ENCODE measurements around the gene POFUT2. TPM values are rescaled to one million over a fixed set of nuclear protein-coding genes. Genes with fewer than 3 reads are reported as not detected.

Gene POFUT2
- total RNA-seq, 1 donor from 2014 or later, result 39.4 TPM

GRCh38 chr21:45267390-45267760 is 20.3 kb downstream of the POFUT2 start:
- Histone ChIP-seq H3K4me1 (no peaks in the 10 kb centered on the region), H3K27me3 (no peaks in the 10 kb centered on the region), H3K4me3 (no peak overlapping the region), H3K27ac (no peak overlapping the region), H3K9me3 (peaks cover 0 to 4% of the 10 kb centered on the region in 2 donors), H3K36me3 (peaks cover 71 to 81% of the 10 kb centered on the region in 2 donors)
- TF ChIP-seq CTCF (IDR thresholded peaks at IDR 0.05), result no peak
- intact Hi-C loops (cut with DNase I), result no loop called here
- peak in 1 of 2 donors; percentile 54 for DNase-seq (ENCODE audit: low spot score in 2 of 2)

GRCh38 chr21:45266518-45267389 is 20.9 kb downstream of the POFUT2 start:
- H3K9me3 ChIP-seq, result peaks cover 0 to 4% of the 10 kb centered on the region in 2 donors
- no peaks in the 10 kb centered on the region for H3K4me1 ChIP-seq
- TF ChIP-seq CTCF (IDR thresholded peaks at IDR 0.05), result no peak
- peaks cover 65 to 75% of the 10 kb centered on the region in 2 donors for H3K36me3 ChIP-seq
- H3K4me3 ChIP-seq, result no peak overlapping the region
- DNase-seq (ENCODE audit: low spot score in 2 of 2), result peak in 1 of 2 donors; percentile 61
- H3K27ac ChIP-seq, result no peak overlapping the region
- intact Hi-C loops (cut with DNase I), result no loop called here
- H3K27me3 ChIP-seq, result no peaks in the 10 kb centered on the region

GRCh38 chr21:45265721-45266517 is 21.8 kb downstream of the POFUT2 start:
- H3K36me3 ChIP-seq, result peaks cover 57 to 66% of the 10 kb centered on the region in 2 donors
- H3K27ac ChIP-seq, result no peak overlapping the region
- intact Hi-C loops (cut with DNase I), result no loop called here
- peak in 1 of 2 donors; percentile 53 for DNase-seq (ENCODE audit: low spot score in 2 of 2)
- TF ChIP-seq CTCF (IDR thresholded peaks at IDR 0.05), result no peak
- no peak overlapping the region for H3K4me3 ChIP-seq
- H3K9me3 ChIP-seq, result no peaks in the 10 kb centered on the region
- H3K4me1 ChIP-seq, result no peaks in the 10 kb centered on the region
- no peaks in the 10 kb centered on the region for H3K27me3 ChIP-seq

GRCh38 chr21:45264912-45265515 is 22.7 kb downstream of the POFUT2 start:
- Histone ChIP-seq H3K27me3 (no peaks in the 10 kb centered on the region), H3K27ac (no peak overlapping the region), H3K36me3 (peaks cover 51 to 57% of the 10 kb centered on the region in 2 donors), H3K9me3 (no peaks in the 10 kb centered on the region), H3K4me1 (no peaks in the 10 kb centered on the region), H3K4me3 (no peak overlapping the region)
- no peak for TF ChIP-seq CTCF (IDR thresholded peaks at IDR 0.05)
- DNase-seq (ENCODE audit: low spot score in 2 of 2), result peak in 1 of 2 donors; percentile 58
- intact Hi-C loops (cut with DNase I), result no loop called here

- H3K27me3 ChIP-seq, result no peaks in the 10 kb centered on the region
- peaks cover 46 to 52% of the 10 kb centered on the region in 2 donors for H3K36me3 ChIP-seq
- no peak for TF ChIP-seq CTCF (IDR thresholded peaks at IDR 0.05)
- no peak overlapping the region for H3K4me3 ChIP-seq
- peak in 1 of 2 donors; percentile 51 for DNase-seq (ENCODE audit: low spot score in 2 of 2)
- no peak overlapping the region for H3K27ac ChIP-seq
- intact Hi-C loops (cut with DNase I), result no loop called here
- peaks cover 0 to 3% of the 10 kb centered on the region in 2 donors for H3K4me1 ChIP-seq
- H3K9me3 ChIP-seq, result no peaks in the 10 kb centered on the region
Observed at GRCh38 chr21:45264146-45264911, 23.4 kb downstream of the POFUT2 start.

All from ascending aorta (tissue), 2 donors.